BLaER1 (cell line): ENCODE results near the gene SETD2.
A peak's percentile ranks its signal among the peaks of the same experiment; 100 is the strongest.

ENCODE experiments used
- H3K27ac ChIP-seq: shearing (Covaris generic); formaldehyde crosslinking; 2 replicates; pipeline ENCODE4 v1.8.1; 2022
- H3K27me3 ChIP-seq: shearing (Covaris generic); formaldehyde crosslinking; 2 replicates; pipeline ENCODE4 v1.8.1; 2022
- H3K36me3 ChIP-seq: shearing (Covaris generic); formaldehyde crosslinking; 2 replicates; pipeline ENCODE4 v1.8.1; 2022
- H3K4me1 ChIP-seq: shearing (Covaris generic); formaldehyde crosslinking; 2 replicates; pipeline ENCODE4 v1.8.1; 2022
- H3K4me2 ChIP-seq: shearing (Covaris generic); formaldehyde crosslinking; 2 replicates; pipeline ENCODE4 v1.8.1; 2022
- H3K4me3 ChIP-seq: shearing (Covaris generic); formaldehyde crosslinking; 2 replicates; pipeline ENCODE4 v1.8.1; 2022
- H3K9ac ChIP-seq: shearing (Covaris generic); formaldehyde crosslinking; 2 replicates; pipeline ENCODE4 v1.8.1; 2022
- H3K9me3 ChIP-seq: shearing (Covaris generic); formaldehyde crosslinking; 2 replicates; pipeline ENCODE4 v1.8.1; 2022
- H4K20me1 ChIP-seq: shearing (Covaris generic); formaldehyde crosslinking; 2 replicates; pipeline ENCODE4 v1.8.1; 2022
- Cebpa-rat ChIP-seq: shearing (Covaris generic); IDR thresholded peaks from 2 replicates; pipeline ENCODE4 v1.8.1; 2022

SETD2 gene

GRCh38 chr3:47020311-47020710, 143.6 kb downstream of the SETD2 start:
- Histone ChIP-seq H3K4me2 (peak overlapping the region; percentile 82; the same call in 1 of the 2 replicates), H3K36me3 (peaks cover 71% of the 10 kb centered on the region), H4K20me1 (no peaks in the 10 kb centered on the region), H3K27me3 (no peaks in the 10 kb centered on the region), H3K4me3 (no peak overlapping the region), H3K9ac (0 out of 2 replicates have a peak overlapping the region, but pooled peaks have one; percentile 78), H3K27ac (peak overlapping the region; percentile 92), H3K9me3 (no peaks in the 10 kb centered on the region), H3K4me1 (peaks cover 85% of the 10 kb centered on the region)
- TF ChIP-seq Cebpa-rat = no peak

- Histone ChIP-seq H3K36me3 (peaks cover 66% of the 10 kb centered on the region), H3K4me2 (peak overlapping the region; percentile 82), H3K27me3 (no peaks in the 10 kb centered on the region), H3K9ac (peak overlapping the region; percentile 78; the same call in 1 of the 2 replicates), H3K4me1 (peaks cover 96% of the 10 kb centered on the region), H3K9me3 (no peaks in the 10 kb centered on the region), H3K4me3 (no peak overlapping the region), H3K27ac (peak overlapping the region; percentile 92), H4K20me1 (no peaks in the 10 kb centered on the region)
- TF ChIP-seq Cebpa-rat = no peak
Observed at GRCh38 chr3:47019201-47019600, 144.7 kb downstream of the SETD2 start.

- peak overlapping the region; percentile 78 for H3K9ac ChIP-seq
- peak overlapping the region; percentile 82 for H3K4me2 ChIP-seq
- H3K4me1 ChIP-seq = peaks cover 100% of the 10 kb centered on the region
- H3K27ac ChIP-seq = peak overlapping the region; percentile 92
- H3K36me3 ChIP-seq = peaks cover 67% of the 10 kb centered on the region
- H4K20me1 ChIP-seq = no peaks in the 10 kb centered on the region
- no peaks in the 10 kb centered on the region for H3K9me3 ChIP-seq
- H3K4me3 ChIP-seq = peak overlapping the region; percentile 41
- H3K27me3 ChIP-seq = no peaks in the 10 kb centered on the region
- TF ChIP-seq Cebpa-rat = no peak
Observed at GRCh38 chr3:47018269-47018611, 145.7 kb downstream of the SETD2 start.

- H3K9me3 ChIP-seq = no peaks in the 10 kb centered on the region
- peak overlapping the region; percentile 78 for H3K9ac ChIP-seq
- H4K20me1 ChIP-seq = no peaks in the 10 kb centered on the region
- peak overlapping the region; percentile 41 for H3K4me3 ChIP-seq
- H3K4me1 ChIP-seq = peaks cover 100% of the 10 kb centered on the region
- H3K27ac ChIP-seq = peak overlapping the region; percentile 92
- no peaks in the 10 kb centered on the region for H3K27me3 ChIP-seq
- TF ChIP-seq Cebpa-rat = peak; percentile 79
- H3K4me2 ChIP-seq = peak overlapping the region; percentile 82
- H3K36me3 ChIP-seq = peaks cover 67% of the 10 kb centered on the region
Observed at GRCh38 chr3:47017504-47018268, 146.2 kb downstream of the SETD2 start.

GRCh38 chr3:47016934-47017435, 146.9 kb downstream of the SETD2 start:
- Histone ChIP-seq H3K36me3 (peaks cover 65% of the 10 kb centered on the region), H3K27ac (peak overlapping the region; percentile 92)

GRCh38 chr3:47016086-47016933, 147.6 kb downstream of the SETD2 start:
- Histone ChIP-seq H3K9me3 (no peaks in the 10 kb centered on the region), H3K27ac (peak overlapping the region; percentile 92), H3K9ac (peak overlapping the region; percentile 78), H3K4me3 (peak overlapping the region; percentile 41), H3K4me2 (peak overlapping the region; percentile 82), H4K20me1 (no peaks in the 10 kb centered on the region), H3K36me3 (peaks cover 60% of the 10 kb centered on the region), H3K27me3 (no peaks in the 10 kb centered on the region), H3K4me1 (peaks cover 100% of the 10 kb centered on the region)
- no peak for TF ChIP-seq Cebpa-rat

More at GRCh38 chr3:47016934-47017435, 146.9 kb downstream of the SETD2 start:
- no peaks in the 10 kb centered on the region for H3K9me3 ChIP-seq
- H3K4me3 ChIP-seq = peak overlapping the region; percentile 41
- H3K4me1 ChIP-seq = peaks cover 100% of the 10 kb centered on the region
- H3K27me3 ChIP-seq = no peaks in the 10 kb centered on the region
- peak overlapping the region; percentile 82 for H3K4me2 ChIP-seq
- H3K9ac ChIP-seq = peak overlapping the region; percentile 78
- no peak for TF ChIP-seq Cebpa-rat
- H4K20me1 ChIP-seq = no peaks in the 10 kb centered on the region

- peak overlapping the region; percentile 82 for H3K4me2 ChIP-seq
Observed at GRCh38 chr3:47015151-47015550, 148.8 kb downstream of the SETD2 start.

GRCh38 chr3:47014036-47014435, 149.9 kb downstream of the SETD2 start:
- H4K20me1 ChIP-seq = no peaks in the 10 kb centered on the region
- no peak for TF ChIP-seq Cebpa-rat
- H3K4me2 ChIP-seq = 0 out of 2 replicates have a peak overlapping the region, but pooled peaks have one; percentile 82
- H3K4me3 ChIP-seq = no peak overlapping the region
- peak overlapping the region; percentile 95 for H3K27ac ChIP-seq
- no peaks in the 10 kb centered on the region for H3K27me3 ChIP-seq
- H3K9me3 ChIP-seq = no peaks in the 10 kb centered on the region
- H3K36me3 ChIP-seq = peaks cover 37% of the 10 kb centered on the region
- H3K4me1 ChIP-seq = peaks cover 97% of the 10 kb centered on the region
- no peak overlapping the region for H3K9ac ChIP-seq

More at GRCh38 chr3:47015151-47015550, 148.8 kb downstream of the SETD2 start:
- Histone ChIP-seq H3K36me3 (peaks cover 49% of the 10 kb centered on the region), H3K27ac (peak overlapping the region; percentile 95), H3K27me3 (no peaks in the 10 kb centered on the region), H4K20me1 (no peaks in the 10 kb centered on the region), H3K4me3 (no peak overlapping the region), H3K9me3 (no peaks in the 10 kb centered on the region), H3K4me1 (peaks cover 100% of the 10 kb centered on the region), H3K9ac (peak overlapping the region; percentile 33; the same call in 1 of the 2 replicates)
- no peak for TF ChIP-seq Cebpa-rat

- no peak overlapping the region for H3K4me3 ChIP-seq
- no peak overlapping the region for H3K9ac ChIP-seq
- H3K27me3 ChIP-seq = no peaks in the 10 kb centered on the region
- H3K4me2 ChIP-seq = 0 out of 2 replicates have a peak overlapping the region, but pooled peaks have one; percentile 91
- H3K27ac ChIP-seq = peak overlapping the region; percentile 95
- H3K9me3 ChIP-seq = no peaks in the 10 kb centered on the region
- peaks cover 97% of the 10 kb centered on the region for H3K4me1 ChIP-seq
- H3K36me3 ChIP-seq = peaks cover 35% of the 10 kb centered on the region
- no peaks in the 10 kb centered on the region for H4K20me1 ChIP-seq
- no peak for TF ChIP-seq Cebpa-rat
Observed at GRCh38 chr3:47013231-47013630, 150.7 kb downstream of the SETD2 start.
